ENCODE results near the gene SPTBN2. TPM values are rescaled to one million over a fixed set of nuclear protein-coding genes. Genes with fewer than 3 reads are reported as not detected.
"Not testable (repeated sequence)": the region's sequence is repeated elsewhere in the genome, so short reads cannot be mapped to it uniquely, and the experiment has no call there.

Gene SPTBN2
- total RNA-seq, 3 donors from 2014 or later (not counting 1 experiment from before 2014, with no cell fraction given), result 1.1 TPM; not detected in 2

DNA sequence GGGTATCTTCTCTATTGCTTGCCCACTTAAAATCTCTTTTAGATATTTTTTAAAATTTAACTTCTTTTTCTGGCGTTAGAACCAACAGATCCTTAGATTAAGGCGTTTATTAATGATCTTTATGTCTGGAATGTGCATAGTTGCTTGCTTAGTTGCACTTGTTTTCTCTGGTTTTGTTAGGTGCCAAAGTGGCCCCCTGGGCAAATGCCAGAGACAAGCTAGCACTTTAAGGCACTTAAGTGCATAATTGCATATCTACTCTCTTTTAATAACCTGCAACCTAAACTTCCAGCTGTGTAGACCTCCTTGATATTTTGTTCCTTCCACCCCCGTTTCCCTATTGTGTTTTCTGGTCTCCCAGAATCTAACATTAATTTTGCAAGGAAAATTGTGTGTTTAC, 87.2 kb downstream of the SPTBN2 start:
- Histone ChIP-seq H3K4me3 (ENCODE audit: low read length) (no peak overlapping the region), H3K4me1 (ENCODE audit: control insufficient read depth, insufficient read depth, low read length) (peaks cover 48% of the 10 kb centered on the region), H3K9me3 (ENCODE audit: control insufficient read depth, insufficient read depth, low read length) (no peaks in the 10 kb centered on the region), H3K27ac (ENCODE audit: low read length) (no peak overlapping the region), H3K36me3 (ENCODE audit: control insufficient read depth, insufficient read depth, low read length) (peaks cover 70% of the 10 kb centered on the region), H3K27me3 (ENCODE audit: control insufficient read depth, insufficient read depth, low read length) (no peaks in the 10 kb centered on the region)
- no peak for TF ChIP-seq CTCF (IDR thresholded peaks at IDR 0.05)
- Mint-ChIP-seq H3K36me3 (peaks cover 46% of the 10 kb centered on the region), H3K27ac (peak overlapping the region; percentile 62 to 88), H3K27me3 (ENCODE audit: low read depth in 2 of 2) (no peaks in the 10 kb centered on the region), H3K4me3 (peak overlapping the region; percentile 92), H3K4me1 (peaks cover 88 to 94% of the 10 kb centered on the region in 2 donors), H3K9me3 (no peaks in the 10 kb centered on the region)
- WGBS (ENCODE audit: insufficient coverage), result 73% methylated on average over 3 of the region's 3 CpGs
- intact Hi-C loops (cut with micrococcal nuclease), result no loop called here
- DNase-seq (no peak), ATAC-seq (no peak)

DNA sequence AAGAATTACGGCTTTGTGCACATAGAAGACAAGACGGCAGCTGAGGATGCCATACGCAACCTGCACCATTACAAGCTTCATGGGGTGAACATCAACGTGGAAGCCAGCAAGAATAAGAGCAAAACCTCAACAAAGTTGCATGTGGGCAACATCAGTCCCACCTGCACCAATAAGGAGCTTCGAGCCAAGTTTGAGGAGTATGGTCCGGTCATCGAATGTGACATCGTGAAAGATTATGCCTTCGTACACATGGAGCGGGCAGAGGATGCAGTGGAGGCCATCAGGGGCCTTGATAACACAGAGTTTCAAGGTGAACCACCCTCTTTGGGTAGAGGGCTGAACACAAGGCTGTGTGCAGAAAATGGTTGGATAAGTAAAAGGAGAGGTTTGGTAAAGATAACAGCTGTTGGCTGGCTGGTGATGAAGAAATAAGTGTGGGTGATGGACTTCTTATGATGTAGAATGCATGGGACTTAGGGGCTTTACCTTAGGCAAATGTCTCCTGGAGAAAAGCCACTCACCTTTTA, 89.1 kb downstream of the SPTBN2 start:
- H3K9me3 Mint-ChIP-seq; intact Hi-C loops (cut with micrococcal nuclease); H3K27me3 ChIP-seq (ENCODE audit: control insufficient read depth, insufficient read depth, low read length); ATAC-seq; H3K27me3 Mint-ChIP-seq (ENCODE audit: low read depth in 2 of 2); H3K27ac ChIP-seq (ENCODE audit: low read length); H3K9me3 ChIP-seq (ENCODE audit: control insufficient read depth, insufficient read depth, low read length); DNase-seq: not testable (repeated sequence)
- peak overlapping the region; percentile 92 for H3K4me3 Mint-ChIP-seq
- H3K4me1 Mint-ChIP-seq, result peaks cover 68 to 74% of the 10 kb centered on the region in 2 donors
- Histone ChIP-seq H3K36me3 (ENCODE audit: control insufficient read depth, insufficient read depth, low read length) (peaks cover 50% of the 10 kb centered on the region), H3K4me3 (ENCODE audit: low read length) (peak overlapping the region; percentile 73), H3K4me1 (ENCODE audit: control insufficient read depth, insufficient read depth, low read length) (peaks cover 43% of the 10 kb centered on the region)
- H3K27ac Mint-ChIP-seq, result peak overlapping the region; percentile 88 to 96
- H3K36me3 Mint-ChIP-seq, result peaks cover 33% of the 10 kb centered on the region
- 81% methylated on average over 7 of the region's 10 CpGs for WGBS (ENCODE audit: insufficient coverage)

GRCh38 chr11:66639066-66639813, 89.8 kb downstream of the SPTBN2 start:
- H3K4me3 Mint-ChIP-seq, result peak overlapping the region; percentile 92
- no peak for TF ChIP-seq CTCF (IDR thresholded peaks at IDR 0.05)
- Histone ChIP-seq H3K4me3 (ENCODE audit: low read length) (peak overlapping the region; percentile 73), H3K27me3 (ENCODE audit: control insufficient read depth, insufficient read depth, low read length) (no peaks in the 10 kb centered on the region), H3K27ac (ENCODE audit: low read length) (peak overlapping the region; percentile 81), H3K9me3 (ENCODE audit: control insufficient read depth, insufficient read depth, low read length) (no peaks in the 10 kb centered on the region), H3K36me3 (ENCODE audit: control insufficient read depth, insufficient read depth, low read length) (peaks cover 44% of the 10 kb centered on the region), H3K4me1 (ENCODE audit: control insufficient read depth, insufficient read depth, low read length) (peaks cover 43% of the 10 kb centered on the region)
- H3K36me3 Mint-ChIP-seq, result peaks cover 27% of the 10 kb centered on the region
- DNase-seq (peak; percentile 39 to 75), ATAC-seq (no peak)
- intact Hi-C loops (cut with micrococcal nuclease), result no loop called here
- H3K27ac Mint-ChIP-seq, result peak overlapping the region; percentile 88 to 96
- H3K4me1 Mint-ChIP-seq, result peaks cover 62 to 73% of the 10 kb centered on the region in 2 donors
- no peaks in the 10 kb centered on the region for H3K27me3 Mint-ChIP-seq (ENCODE audit: low read depth in 2 of 2)
- no peaks in the 10 kb centered on the region for H3K9me3 Mint-ChIP-seq
- WGBS (ENCODE audit: insufficient coverage), result 10% methylated on average over 26 of the region's 27 CpGs
